ENCODE data around the gene RBMS1. TPM values are rescaled to one million over a fixed set of nuclear protein-coding genes. Genes with fewer than 3 reads are reported as not detected.

Gene RBMS1
- total RNA-seq, 1 donor from 2014 or later, result 148 TPM

GRCh38 chr2:160324161-160324800, 169.3 kb downstream of the RBMS1 start:
- H3K36me3 ChIP-seq (ENCODE audit: insufficient read depth, low read length), result no peaks in the 10 kb centered on the region
- no peaks in the 10 kb centered on the region for H3K27me3 ChIP-seq (ENCODE audit: insufficient read depth, low read length)
- DNase-seq (ENCODE audit: low read depth) (no peak), FAIRE-seq (peak; percentile 63)
- H3K9me3 Mint-ChIP-seq (ENCODE audit: unreplicated experiment), result no peaks in the 10 kb centered on the region
- H3K27me3 Mint-ChIP-seq (ENCODE audit: low read depth, unreplicated experiment), result no peaks in the 10 kb centered on the region
- peaks cover 98% of the 10 kb centered on the region for H3K79me2 ChIP-seq (ENCODE audit: insufficient read depth, low read length)
- H3K4me3 ChIP-seq (ENCODE audit: insufficient read depth, low read depth, low read length), result no peak overlapping the region
- no peak overlapping the region for H3K4me3 Mint-ChIP-seq (ENCODE audit: unreplicated experiment)
- peaks cover 87% of the 10 kb centered on the region for H4K20me1 ChIP-seq (ENCODE audit: insufficient read depth, low read length)
- no peak overlapping the region for H3K27ac ChIP-seq (ENCODE audit: low read depth, low read length)
- no peaks in the 10 kb centered on the region for H3K4me1 ChIP-seq (ENCODE audit: insufficient read depth, low read length)
- H3K36me3 Mint-ChIP-seq (ENCODE audit: low read depth, unreplicated experiment), result peaks cover 10% of the 10 kb centered on the region
- TF ChIP-seq EZH2 (IDR thresholded peaks at IDR 0.05; ENCODE audit: insufficient read depth, low read length) (no peak), CTCF (IDR thresholded peaks at IDR 0.05; ENCODE audit: insufficient read depth, low read depth, low read length) (peak; percentile 73)
- no peak overlapping the region for H3K4me2 ChIP-seq (ENCODE audit: low read length)
- no peak overlapping the region for H3K9ac ChIP-seq (ENCODE audit: low read length)
- no peak overlapping the region for H3K27ac Mint-ChIP-seq (ENCODE audit: unreplicated experiment)
- no peak overlapping the region for H2AFZ ChIP-seq (ENCODE audit: low read depth, low read length)
- H3K9me3 ChIP-seq (ENCODE audit: insufficient read depth, low read depth, low read length), result no peaks in the 10 kb centered on the region
- peaks cover 76% of the 10 kb centered on the region for H3K4me1 Mint-ChIP-seq (ENCODE audit: low read depth, unreplicated experiment)

GRCh38 chr2:160322320-160322719, 171.3 kb downstream of the RBMS1 start:
- no peak overlapping the region for H3K27ac ChIP-seq (ENCODE audit: low read depth, low read length)
- Mint-ChIP-seq H3K4me3 (ENCODE audit: unreplicated experiment) (no peak overlapping the region), H3K36me3 (ENCODE audit: low read depth, unreplicated experiment) (peaks cover 11% of the 10 kb centered on the region), H3K27me3 (ENCODE audit: low read depth, unreplicated experiment) (no peaks in the 10 kb centered on the region), H3K27ac (ENCODE audit: unreplicated experiment) (no peak overlapping the region), H3K4me1 (ENCODE audit: low read depth, unreplicated experiment) (peaks cover 68% of the 10 kb centered on the region), H3K9me3 (ENCODE audit: unreplicated experiment) (no peaks in the 10 kb centered on the region)
- no peaks in the 10 kb centered on the region for H3K9me3 ChIP-seq (ENCODE audit: insufficient read depth, low read depth, low read length)
- H3K36me3 ChIP-seq (ENCODE audit: insufficient read depth, low read length), result no peaks in the 10 kb centered on the region
- H3K4me2 ChIP-seq (ENCODE audit: low read length), result no peak overlapping the region
- H3K79me2 ChIP-seq (ENCODE audit: insufficient read depth, low read length), result peaks cover 92% of the 10 kb centered on the region
- no peak for DNase-seq (ENCODE audit: low read depth)
- peaks cover 78% of the 10 kb centered on the region for H4K20me1 ChIP-seq (ENCODE audit: insufficient read depth, low read length)
- no peak overlapping the region for H3K4me3 ChIP-seq (ENCODE audit: insufficient read depth, low read depth, low read length)
- H2AFZ ChIP-seq (ENCODE audit: low read depth, low read length), result no peak overlapping the region
- no peak for TF ChIP-seq EZH2 (IDR thresholded peaks at IDR 0.05; ENCODE audit: insufficient read depth, low read length)
- no peak for TF ChIP-seq CTCF (IDR thresholded peaks at IDR 0.05; ENCODE audit: insufficient read depth, low read depth, low read length)
- FAIRE-seq, result no peak
- H3K27me3 ChIP-seq (ENCODE audit: insufficient read depth, low read length), result no peaks in the 10 kb centered on the region
- no peak overlapping the region for H3K9ac ChIP-seq (ENCODE audit: low read length)
- H3K4me1 ChIP-seq (ENCODE audit: insufficient read depth, low read length), result peaks cover 11% of the 10 kb centered on the region

- FAIRE-seq, result no peak
- no peak overlapping the region for H3K27ac Mint-ChIP-seq (ENCODE audit: unreplicated experiment)
- H3K79me2 ChIP-seq (ENCODE audit: insufficient read depth, low read length), result peaks cover 90% of the 10 kb centered on the region
Measured at GRCh38 chr2:160321006-160321405, 172.6 kb downstream of the RBMS1 start.

More at GRCh38 chr2:160321006-160321405, 172.6 kb downstream of the RBMS1 start:
- Histone ChIP-seq H3K4me1 (ENCODE audit: insufficient read depth, low read length) (peaks cover 13% of the 10 kb centered on the region), H3K4me3 (ENCODE audit: insufficient read depth, low read depth, low read length) (no peak overlapping the region), H3K27me3 (ENCODE audit: insufficient read depth, low read length) (no peaks in the 10 kb centered on the region), H3K9me3 (ENCODE audit: insufficient read depth, low read depth, low read length) (no peaks in the 10 kb centered on the region), H3K4me2 (ENCODE audit: low read length) (no peak overlapping the region), H3K27ac (ENCODE audit: low read depth, low read length) (no peak overlapping the region), H2AFZ (ENCODE audit: low read depth, low read length) (no peak overlapping the region), H3K9ac (ENCODE audit: low read length) (no peak overlapping the region), H4K20me1 (ENCODE audit: insufficient read depth, low read length) (peaks cover 71% of the 10 kb centered on the region), H3K36me3 (ENCODE audit: insufficient read depth, low read length) (no peaks in the 10 kb centered on the region)
- no peak for DNase-seq (ENCODE audit: low read depth)
- H3K27me3 Mint-ChIP-seq (ENCODE audit: low read depth, unreplicated experiment), result no peaks in the 10 kb centered on the region
- H3K4me1 Mint-ChIP-seq (ENCODE audit: low read depth, unreplicated experiment), result peaks cover 71% of the 10 kb centered on the region
- H3K36me3 Mint-ChIP-seq (ENCODE audit: low read depth, unreplicated experiment), result peaks cover 17% of the 10 kb centered on the region
- TF ChIP-seq CTCF (IDR thresholded peaks at IDR 0.05; ENCODE audit: insufficient read depth, low read depth, low read length) (no peak), EZH2 (IDR thresholded peaks at IDR 0.05; ENCODE audit: insufficient read depth, low read length) (no peak)
- H3K4me3 Mint-ChIP-seq (ENCODE audit: unreplicated experiment), result no peak overlapping the region
- H3K9me3 Mint-ChIP-seq (ENCODE audit: unreplicated experiment), result no peaks in the 10 kb centered on the region
